ENCODE results near the gene FKBP5. TPM values are rescaled to one million over a fixed set of nuclear protein-coding genes. Genes with fewer than 3 reads are reported as not detected.

Gene FKBP5
- total and polyA plus RNA-seq, 2 of the 4 experiments (the other 2 are of a cell fraction) = 6.8 to 7.0 TPM

GRCh38 chr6:35731414-35731735 is 42.7 kb upstream of the FKBP5 start:
- Histone ChIP-seq H3K9me3 (ENCODE audit: control insufficient read depth, insufficient read depth, low read length) (no peaks in the 10 kb centered on the region), H3K36me3 (ENCODE audit: control insufficient read depth, insufficient read depth, low read length) (no peaks in the 10 kb centered on the region), H3K79me1 (ENCODE audit: low read depth in 1 of 2, low read length in 2 of 2) (no peaks in the 10 kb centered on the region), H2BK5ac (ENCODE audit: low read depth, low read length, poor library complexity, severe bottlenecking) (peak overlapping the region; percentile 56), H4K91ac (ENCODE audit: insufficient read depth, low read depth, low read length) (peak overlapping the region; percentile 30; the same call in 1 of the 2 replicates), H2BK120ac (ENCODE audit: low read depth, low read length) (peak overlapping the region; percentile 28), H3K4me2 (ENCODE audit: low read depth, low read length) (peak overlapping the region; percentile 84), H3K27me3 (ENCODE audit: control insufficient read depth, insufficient read depth, low read length) (no peaks in the 10 kb centered on the region), H3K23ac (ENCODE audit: low read depth, low read length) (no peak overlapping the region), H3K4me3 (ENCODE audit: insufficient read depth, low read depth, low read length) (peak overlapping the region; percentile 70), H2AFZ (replicated peaks; ENCODE audit: low read length, poor library complexity) (peak overlapping the region; percentile 94), H2BK20ac (ENCODE audit: low read depth, low read length) (0 out of 2 replicates have a peak overlapping the region, but pooled peaks have one; percentile 20), H2AK5ac (ENCODE audit: low read depth, low read length) (no peak overlapping the region), H3K4me1 (ENCODE audit: control insufficient read depth, insufficient read depth, low read length) (peaks cover 10% of the 10 kb centered on the region), H3K4ac (ENCODE audit: low read depth, low read length) (peak overlapping the region; percentile 42), H4K8ac (ENCODE audit: low read depth in 2 of 2, low read length in 2 of 2) (peak overlapping the region in 1 of 2 experiments; percentile 76; a peak in 2 of 4 replicates), H4K20me1 (ENCODE audit: insufficient read depth, low read length) (no peaks in the 10 kb centered on the region), H3K18ac (ENCODE audit: low read depth, low read length) (peak overlapping the region; percentile 32; the same call in 1 of the 2 replicates), H3K14ac (replicated peaks; ENCODE audit: low read depth, low read length) (0 out of 2 replicates have a peak overlapping the region, but pooled peaks have one; percentile 5), H2BK15ac (ENCODE audit: low read depth, low read length) (peak overlapping the region; percentile 59; the same call in 1 of the 3 replicates), H3K9me1 (ENCODE audit: insufficient read depth, low read length) (peaks cover 9% of the 10 kb centered on the region), H2AK9ac (replicated peaks; ENCODE audit: low read depth, low read length, poor library complexity) (peak overlapping the region; percentile 71), H3K9ac (ENCODE audit: low read depth, low read length) (peak overlapping the region; percentile 50; the same call in 1 of the 2 replicates), H4K5ac (ENCODE audit: low read depth, low read length) (no peak overlapping the region; the same call in 1 of the 2 replicates), H3K56ac (ENCODE audit: extremely low read depth, insufficient read depth, low read length) (no peak overlapping the region), H3K27ac (ENCODE audit: insufficient read depth, low read length) (peak overlapping the region; percentile 88)
- BruUV-seq (replicated peaks) = no TSS peak
- DNase-seq (peak; percentile 67), ATAC-seq (ENCODE audit: low read depth) (peak; percentile 59)
- in situ Hi-C loops (cut with MboI; ENCODE audit: low sequenced_read_pairs) (loop anchor here (25.0 kb wide), 1 partner anchor 419 kb away; no protein-coding TSS in a partner anchor), dilution Hi-C loops (cut with HindIII; ENCODE audit: low sequenced_read_pairs, unreplicated experiment) (no loop called here), intact Hi-C loops (cut with micrococcal nuclease) (no loop called here)
- CTCF ChIA-PET = no interaction called here
- POLR2A ChIA-PET (ENCODE audit: unreplicated experiment) = no interaction called here
- no peak for TF ChIP-seq RCOR1 (IDR thresholded peaks at IDR 0.05; ENCODE audit: insufficient replicate concordance, low read length)
- TF ChIP-seq NFE2L2 (IDR thresholded peaks at IDR 0.05; ENCODE audit: low read depth, low read length) = no peak
- no peak for TF ChIP-seq RAD21 (IDR thresholded peaks at IDR 0.05; ENCODE audit: low read length)
- TF ChIP-seq SMC3 (IDR thresholded peaks at IDR 0.05; ENCODE audit: low read depth, low read length) = no peak
- no peak for TF ChIP-seq ELK1 (IDR thresholded peaks at IDR 0.05; ENCODE audit: borderline replicate concordance, low read depth, low read length)
- no peak for TF ChIP-seq USF2 (IDR thresholded peaks at IDR 0.05; ENCODE audit: low read depth, low read length)
- TF ChIP-seq BHLHE40 (IDR thresholded peaks at IDR 0.05; ENCODE audit: low read depth, low read length) = no peak
- TF ChIP-seq CHD1 (IDR thresholded peaks at IDR 0.05; ENCODE audit: low read depth, low read length) = no peak
- no peak for TF ChIP-seq CEBPB (IDR thresholded peaks at IDR 0.05; ENCODE audit: low read depth, low read length)
- WGBS, 2 experiments (ENCODE audit: extremely low coverage in 2 of 2, insufficient read length in 1 of 2) = no CpG with 5 or more reads among the region's 23 CpGs
